SK-N-SH (cell line): Measurements from ENCODE around the gene LTBP1. TPM values are rescaled to one million over a fixed set of nuclear protein-coding genes. Genes with fewer than 3 reads are reported as not detected.

ENCODE experiments used
- CTCF ChIA-PET: fragments of 300-600, 350-600 bp; formaldehyde crosslinking; extraction: SDS; loops from one replicate; lab custom pipeline; 2021; lab: Yijun Ruan, JAX
- POLR2A ChIA-PET: fragments of 350-600 bp; sonication (Branson Sonifier 250); formaldehyde crosslinking; extraction: SDS; loops from one replicate; lab custom pipeline; 2020; ENCODE audit warnings: antibody characterized with exemption, inconsistent platforms; lab: Yijun Ruan, JAX
- DNase-seq: peaks from one replicate; pipeline ENCODE4 v3.0.0; 2012
- H2AFZ ChIP-seq: fragments of 200-600 bp; sonication (generic); 2 replicates; pipeline ENCODE4 v1.8.1; 2016; ENCODE audit warnings: antibody characterized with exemption, mild to moderate bottlenecking, low read depth
- H3F3A ChIP-seq: fragments of 200-600 bp; sonication (generic); replicated peaks from 2 replicates; pipeline ENCODE3; 2016; ENCODE audit warnings: antibody characterized with exemption, mild to moderate bottlenecking; ENCODE audit not compliant: insufficient read depth
- H3K27ac ChIP-seq, 2 experiments: fragments of 200-500 bp in 1 of 2; fragments of 200-600 bp in 1 of 2; sonication (Bioruptor generic) in 1 of 2; sonication (generic), shearing (Covaris generic) in 1 of 2; 2 replicates each; pipeline versions ENCODE4 v1.5.1 to v1.6.1; 2014 to 2016; ENCODE audit warnings: low read depth in 2 of 2, inconsistent platforms in 1 of 2, low read length in 1 of 2, mild to moderate bottlenecking in 1 of 2, mixed read lengths in 1 of 2
- H3K27me3 ChIP-seq: fragments of 200-600 bp; sonication (generic), shearing (Covaris generic); 2 replicates; pipeline ENCODE4 v1.6.1; 2016; ENCODE audit warnings: mixed run types; ENCODE audit not compliant: insufficient read depth
- H3K36me3 ChIP-seq, 2 experiments: fragments of 200-500 bp in 1 of 2; fragments of 200-600 bp in 1 of 2; sonication (Bioruptor generic) in 1 of 2; sonication (generic) in 1 of 2; replicated peaks in 1 of 2; 2 replicates each; pipeline versions ENCODE3 to v1.5.1; 2014 to 2016; ENCODE audit warnings: low read length in 1 of 2, mild to moderate bottlenecking in 1 of 2; ENCODE audit not compliant: insufficient read depth in 2 of 2, control insufficient read depth in 1 of 2
- H3K4me1 ChIP-seq, 2 experiments: fragments of 200-500 bp in 1 of 2; fragments of 200-600 bp in 1 of 2; sonication (Bioruptor generic) in 1 of 2; sonication (generic), shearing (Covaris generic) in 1 of 2; 2 replicates each; pipeline versions ENCODE4 v1.5.1 to v1.6.1; 2014 to 2016; ENCODE audit warnings: low read depth in 1 of 2, low read length in 1 of 2, mixed run types in 1 of 2; ENCODE audit not compliant: insufficient read depth in 2 of 2, control insufficient read depth in 1 of 2
- H3K4me2 ChIP-seq: fragments of 200-600 bp; sonication (generic), shearing (Covaris generic); 2 replicates; pipeline ENCODE4 v1.6.1; 2017; ENCODE audit warnings: mixed run types
- H3K4me3 ChIP-seq, 2 experiments: fragments of 200-500 bp in 1 of 2; fragments of 200-600 bp in 1 of 2; sonication (Bioruptor generic) in 1 of 2; sonication (generic), shearing (Covaris generic) in 1 of 2; 2 replicates each; pipeline versions ENCODE4 v1.5.1 to v1.8.1; 2014 to 2016; ENCODE audit warnings: low read depth in 2 of 2, inconsistent platforms in 1 of 2, low read length in 1 of 2, mild to moderate bottlenecking in 1 of 2, mixed read lengths in 1 of 2, moderate library complexity in 1 of 2
- H3K79me2 ChIP-seq: fragments of 200-600 bp; sonication (generic); 2 replicates; pipeline ENCODE4 v1.8.1; 2017; ENCODE audit warnings: mild to moderate bottlenecking; ENCODE audit not compliant: insufficient read depth
- H3K9ac ChIP-seq: fragments of 200-600 bp; sonication (generic); 2 replicates; pipeline ENCODE4 v1.6.1; 2017; ENCODE audit warnings: mixed run types
- H3K9me2 ChIP-seq: fragments of 200-600 bp; sonication (generic); 2 replicates; pipeline ENCODE4 v1.6.1; 2017; ENCODE audit warnings: mixed run types
- H3K9me3 ChIP-seq: fragments of 200-600 bp; sonication (generic); 2 replicates; pipeline ENCODE4 v1.6.1; 2017; ENCODE audit warnings: mixed run types, mild to moderate bottlenecking, moderate library complexity
- H4K20me1 ChIP-seq: fragments of 200-600 bp; sonication (generic); 2 replicates; pipeline ENCODE4 v1.6.1; 2017; ENCODE audit warnings: mild to moderate bottlenecking, mixed run types; ENCODE audit not compliant: insufficient read depth
- CHD2 ChIP-seq: fragments of 150-350 bp; IDR thresholded peaks from 2 replicates; pipeline ENCODE4 v1.6.1; 2018; ENCODE audit warnings: low read length; ENCODE audit not compliant: partially characterized antibody
- ELF1 ChIP-seq: IDR thresholded peaks from 2 replicates; pipeline ENCODE4 v1.4.0; 2012
- EP300 ChIP-seq, 2 experiments: IDR thresholded peaks; 2 replicates each; pipeline versions ENCODE4 v1.4.0 to v1.6.1; 2012; ENCODE audit warnings: borderline replicate concordance in 1 of 2, low read depth in 1 of 2, low read length in 1 of 2
- EZH2phosphoT487 ChIP-seq: fragments of 200-600 bp; sonication (generic); IDR thresholded peaks from 2 replicates; pipeline ENCODE4 v1.6.1; 2017; ENCODE audit warnings: low read depth, mixed run types, mild to moderate bottlenecking, antibody characterized with exemption, moderate library complexity, borderline replicate concordance
- FOXJ3 ChIP-seq: sonication (generic); formaldehyde crosslinking; IDR thresholded peaks from 2 replicates; pipeline ENCODE4 v1.5.1; 2020; ENCODE audit warnings: mild to moderate bottlenecking, missing genetic modification reagents
- FOXM1 ChIP-seq: IDR thresholded peaks from 2 replicates; pipeline ENCODE4 v1.4.0; 2012; ENCODE audit warnings: low read depth, mild to moderate bottlenecking
- MAX ChIP-seq: IDR thresholded peaks from 2 replicates; pipeline ENCODE4 v1.4.0; 2012; ENCODE audit warnings: low read depth
- MEF2A ChIP-seq: IDR thresholded peaks from 2 replicates; pipeline ENCODE4 v1.4.0; 2012; ENCODE audit warnings: low read depth, borderline replicate concordance
- NRF1 ChIP-seq: IDR thresholded peaks from 2 replicates; pipeline ENCODE4 v1.6.1; 2012; ENCODE audit warnings: low read depth, mild to moderate bottlenecking, low read length
- RCOR1 ChIP-seq: fragments of 150-350 bp; IDR thresholded peaks from 2 replicates; pipeline ENCODE4 v1.6.1; 2017; ENCODE audit warnings: antibody characterized with exemption, low read length
- REST ChIP-seq: IDR thresholded peaks from 2 replicates; pipeline ENCODE4 v1.6.1; 2012; ENCODE audit warnings: mild to moderate bottlenecking, low read depth, low read length, moderate library complexity
- RXRA ChIP-seq: IDR thresholded peaks from 2 replicates; pipeline ENCODE4 v1.4.0; 2012; ENCODE audit warnings: low read depth, mild to moderate bottlenecking, borderline replicate concordance
- SIN3A ChIP-seq: IDR thresholded peaks from 2 replicates; pipeline ENCODE4 v1.6.1; 2012; ENCODE audit warnings: low read depth, mild to moderate bottlenecking, low read length, moderate library complexity, borderline replicate concordance
- TEAD4 ChIP-seq: IDR thresholded peaks from 2 replicates; pipeline ENCODE4 v1.4.0; 2012; ENCODE audit warnings: mild to moderate bottlenecking, borderline replicate concordance; ENCODE audit not compliant: insufficient read depth
- USF2 ChIP-seq: fragments of 150-350 bp; IDR thresholded peaks from 2 replicates; pipeline ENCODE4 v1.6.1; 2017; ENCODE audit warnings: antibody characterized with exemption, low read length, low read depth, borderline replicate concordance
- YY1 ChIP-seq: IDR thresholded peaks from 2 replicates; pipeline ENCODE4 v1.4.0; 2012; ENCODE audit warnings: low read depth, mild to moderate bottlenecking
- WGBS: methylation state at CpG from one replicate; pipeline ENCODE4 v1.1.6; 2017; ENCODE audit warnings: low lambda C conversion rate; 5-methylcytosine and 5-hydroxymethylcytosine counted together
- polyA plus RNA-seq, 3 experiments: library from polyadenylated mRNA; depleted of rRNA; stranded (reverse); fragments of >200 nt; gene quantifications; 2 replicates each; pipeline ENCODE4 v1.2.3, GENCODE V29; 2012
- TF ChIP-seq, protein P1 (sequence below): fragments of 200-600 bp; sonication (generic); IDR thresholded peaks from 2 replicates; pipeline ENCODE4 v1.6.1; 2017; ENCODE audit warnings: antibody characterized with exemption, mild to moderate bottlenecking, moderate library complexity
- TF ChIP-seq, protein P2 (sequence below): IDR thresholded peaks from 2 replicates; pipeline ENCODE4; 2012

Gene LTBP1
- polyA plus RNA-seq, 1 of the 3 experiments (the other 2 are of a cell fraction): 467 TPM

DNA sequence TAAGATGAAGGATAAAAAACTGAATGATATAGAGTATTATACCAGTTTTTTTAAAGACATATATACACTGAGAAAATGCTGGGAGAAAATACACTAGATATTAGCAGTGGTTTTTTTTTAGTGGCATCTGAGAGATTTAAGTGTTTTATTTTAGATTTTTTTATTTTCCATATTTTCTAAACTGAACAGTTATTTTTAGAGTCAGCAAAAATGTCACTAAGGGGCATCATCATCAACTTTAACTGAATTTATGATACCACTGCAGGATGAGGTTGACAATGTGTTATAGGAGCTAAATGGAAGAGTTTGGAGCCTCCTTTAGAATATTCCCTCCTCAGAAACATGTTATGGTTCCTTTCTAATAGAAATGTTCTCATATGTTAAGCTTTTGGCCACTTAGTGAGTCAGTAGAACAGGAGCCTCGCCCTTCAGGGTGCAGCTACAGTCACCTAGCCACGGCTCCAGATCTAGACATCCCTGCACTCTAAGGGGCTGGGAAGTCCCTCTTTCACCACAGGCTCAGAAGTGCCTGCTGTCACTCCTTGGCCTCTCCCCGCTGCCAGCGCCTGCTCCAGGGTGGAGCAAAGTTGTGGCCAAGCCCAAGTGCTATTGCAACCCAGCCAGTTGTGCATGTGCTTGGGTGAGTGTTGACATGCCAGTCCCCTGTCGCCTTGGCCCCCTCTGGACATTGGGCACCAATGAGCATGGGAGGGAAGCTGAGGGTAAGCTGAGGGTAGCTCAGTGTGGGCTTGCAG is 319.0 kb downstream of the LTBP1 start:
- H3K36me3 ChIP-seq: peaks cover 54 to 72% of the 10 kb centered on the region in 2 experiments
- peaks cover 0 to 5% of the 10 kb centered on the region in 2 experiments; a peak in 2 of 4 replicates for H3K4me1 ChIP-seq
- H3K27me3 ChIP-seq: no peaks in the 10 kb centered on the region
- peaks cover 5% of the 10 kb centered on the region; the same call in 1 of the 2 replicates for H3K79me2 ChIP-seq
- H4K20me1 ChIP-seq: no peaks in the 10 kb centered on the region
- no peak for TF ChIP-seq YY1
- TF ChIP-seq CHD2: no peak
- TF ChIP-seq, protein P1, sequence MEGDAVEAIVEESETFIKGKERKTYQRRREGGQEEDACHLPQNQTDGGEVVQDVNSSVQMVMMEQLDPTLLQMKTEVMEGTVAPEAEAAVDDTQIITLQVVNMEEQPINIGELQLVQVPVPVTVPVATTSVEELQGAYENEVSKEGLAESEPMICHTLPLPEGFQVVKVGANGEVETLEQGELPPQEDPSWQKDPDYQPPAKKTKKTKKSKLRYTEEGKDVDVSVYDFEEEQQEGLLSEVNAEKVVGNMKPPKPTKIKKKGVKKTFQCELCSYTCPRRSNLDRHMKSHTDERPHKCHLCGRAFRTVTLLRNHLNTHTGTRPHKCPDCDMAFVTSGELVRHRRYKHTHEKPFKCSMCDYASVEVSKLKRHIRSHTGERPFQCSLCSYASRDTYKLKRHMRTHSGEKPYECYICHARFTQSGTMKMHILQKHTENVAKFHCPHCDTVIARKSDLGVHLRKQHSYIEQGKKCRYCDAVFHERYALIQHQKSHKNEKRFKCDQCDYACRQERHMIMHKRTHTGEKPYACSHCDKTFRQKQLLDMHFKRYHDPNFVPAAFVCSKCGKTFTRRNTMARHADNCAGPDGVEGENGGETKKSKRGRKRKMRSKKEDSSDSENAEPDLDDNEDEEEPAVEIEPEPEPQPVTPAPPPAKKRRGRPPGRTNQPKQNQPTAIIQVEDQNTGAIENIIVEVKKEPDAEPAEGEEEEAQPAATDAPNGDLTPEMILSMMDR: no peak
- TF ChIP-seq RXRA: no peak
- TF ChIP-seq REST: no peak
- TF ChIP-seq USF2: no peak
- no peak for TF ChIP-seq MAX
- no peak for TF ChIP-seq MEF2A
- no peak for TF ChIP-seq FOXJ3 (CRISPR knock-in tag)
- TF ChIP-seq FOXM1: no peak
- TF ChIP-seq RCOR1: no peak
- no peak for TF ChIP-seq EZH2phosphoT487
- no peak for TF ChIP-seq TEAD4
- TF ChIP-seq, protein P2, sequence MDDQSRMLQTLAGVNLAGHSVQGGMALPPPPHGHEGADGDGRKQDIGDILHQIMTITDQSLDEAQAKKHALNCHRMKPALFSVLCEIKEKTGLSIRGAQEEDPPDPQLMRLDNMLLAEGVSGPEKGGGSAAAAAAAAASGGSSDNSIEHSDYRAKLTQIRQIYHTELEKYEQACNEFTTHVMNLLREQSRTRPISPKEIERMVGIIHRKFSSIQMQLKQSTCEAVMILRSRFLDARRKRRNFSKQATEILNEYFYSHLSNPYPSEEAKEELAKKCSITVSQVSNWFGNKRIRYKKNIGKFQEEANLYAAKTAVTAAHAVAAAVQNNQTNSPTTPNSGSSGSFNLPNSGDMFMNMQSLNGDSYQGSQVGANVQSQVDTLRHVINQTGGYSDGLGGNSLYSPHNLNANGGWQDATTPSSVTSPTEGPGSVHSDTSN: no peak
- TF ChIP-seq EP300 (IDR thresholded peaks at IDR 0.05; ENCODE audit: borderline replicate concordance in 1 of 2, low read depth in 1 of 2, low read length in 1 of 2): no peak
- no peak for TF ChIP-seq SIN3A
- TF ChIP-seq ELF1: no peak
- TF ChIP-seq NRF1: no peak
- H3K9ac ChIP-seq: no peak overlapping the region
- H2AFZ ChIP-seq: no peak overlapping the region
- no peaks in the 10 kb centered on the region for H3K9me2 ChIP-seq
- no peak overlapping the region for H3K4me3 ChIP-seq
- H3K4me2 ChIP-seq: no peak overlapping the region
- no peaks in the 10 kb centered on the region for H3K9me3 ChIP-seq
- H3F3A ChIP-seq: peaks cover 44% of the 10 kb centered on the region
- ChIA-PET CTCF (no interaction called here), POLR2A (no interaction called here)
- no peak overlapping the region for H3K27ac ChIP-seq
- WGBS: 66% methylated on average over 5 of the region's 5 CpGs
- no peak for DNase-seq
